Islet of Langerhans (tissue), 1 donor: ENCODE results near the gene ZC3H12C.
"Not testable (repeated sequence)": the region's sequence is repeated elsewhere in the genome, so short reads cannot be mapped to it uniquely, and the experiment has no call there.

Source experiments
- FAIRE-seq: peaks from one replicate; lab custom pipeline; 2011; peaks lifted over from hg19 to GRCh38; lab: Jason Lieb, UNC

Gene ZC3H12C

DNA sequence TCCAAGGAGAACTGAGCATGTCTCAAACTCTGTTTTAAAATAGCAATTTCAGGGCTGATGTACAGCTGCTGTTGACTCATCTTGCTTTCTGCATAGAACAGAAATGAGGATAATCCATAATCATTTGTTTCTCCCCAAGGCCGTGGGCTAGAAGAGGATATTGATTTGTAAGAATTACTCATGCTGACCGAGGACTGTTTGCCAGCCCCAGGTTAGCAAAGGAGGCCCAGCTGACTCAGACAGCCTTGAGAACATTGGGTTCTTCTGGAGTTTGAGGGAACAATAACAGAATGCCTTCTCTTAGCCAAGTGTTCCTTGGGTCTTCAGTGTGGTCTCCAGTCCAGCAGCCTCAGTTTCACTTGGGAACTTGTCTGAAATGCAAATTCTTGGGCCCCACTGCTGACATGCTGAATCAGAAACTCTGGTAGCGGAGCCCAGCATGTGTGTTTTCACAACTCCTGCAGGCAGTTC lies 92.0 kb downstream of the ZC3H12C start:
- no peak for FAIRE-seq

GRCh38 chr11:110185599-110185998 lies 92.4 kb downstream of the ZC3H12C start:
- no peak for FAIRE-seq

- FAIRE-seq, result no peak
Measured at GRCh38 chr11:110186456-110186855, 93.3 kb downstream of the ZC3H12C start.

GRCh38 chr11:110186867-110187266 lies 93.7 kb downstream of the ZC3H12C start:
- no peak for FAIRE-seq

DNA sequence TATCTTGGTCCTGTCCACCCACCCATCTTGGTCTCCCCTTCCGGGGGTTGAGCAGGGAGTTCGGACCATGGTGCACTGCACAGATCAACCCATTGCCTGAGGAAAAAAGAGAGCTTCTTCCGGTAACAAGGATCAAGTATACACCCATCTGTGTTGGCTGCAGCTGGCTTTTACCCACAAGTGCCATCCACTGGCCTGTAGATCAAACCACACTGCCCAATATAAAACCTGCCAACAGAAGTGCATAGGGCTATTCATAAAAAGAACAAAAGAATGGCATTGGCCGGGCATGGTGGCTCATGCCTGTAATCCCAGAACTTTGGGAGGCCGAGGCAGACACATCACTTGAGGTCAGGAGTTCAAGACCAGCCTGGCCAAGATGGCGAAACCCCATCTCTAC lies 94.5 kb downstream of the ZC3H12C start:
- no peak for FAIRE-seq

- no peak for FAIRE-seq
Measured at GRCh38 chr11:110190885-110191284, 97.7 kb downstream of the ZC3H12C start.

- not testable (repeated sequence) for FAIRE-seq
Measured at GRCh38 chr11:110192604-110193282, 99.6 kb downstream of the ZC3H12C start.

GRCh38 chr11:110194211-110194766 lies 101.1 kb downstream of the ZC3H12C start:
- FAIRE-seq, result not testable (repeated sequence)

DNA sequence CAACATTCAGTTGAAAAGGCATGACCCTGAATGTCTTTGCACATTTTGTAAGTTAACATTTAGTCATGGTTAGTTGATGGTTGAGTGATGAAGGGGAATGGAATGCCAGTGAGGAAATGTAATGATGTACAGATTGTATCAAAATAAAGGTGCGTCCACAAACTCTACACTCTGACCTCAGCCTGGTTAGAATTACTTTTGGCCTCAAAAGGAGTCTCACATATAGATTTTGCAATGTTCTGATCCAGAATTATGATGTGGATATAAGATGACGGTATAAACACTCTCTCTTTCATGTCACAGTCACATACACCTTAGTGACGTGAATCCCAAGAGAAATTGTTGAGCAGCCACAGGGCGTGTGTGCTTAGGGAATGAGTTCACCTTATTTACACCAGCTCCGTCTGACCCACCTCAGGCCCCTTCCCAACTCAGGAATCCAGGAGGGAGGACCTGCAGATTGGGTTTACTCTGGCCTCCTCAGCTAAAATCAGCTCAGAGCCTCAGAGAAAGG lies 103.1 kb downstream of the ZC3H12C start:
- FAIRE-seq, result no peak

DNA sequence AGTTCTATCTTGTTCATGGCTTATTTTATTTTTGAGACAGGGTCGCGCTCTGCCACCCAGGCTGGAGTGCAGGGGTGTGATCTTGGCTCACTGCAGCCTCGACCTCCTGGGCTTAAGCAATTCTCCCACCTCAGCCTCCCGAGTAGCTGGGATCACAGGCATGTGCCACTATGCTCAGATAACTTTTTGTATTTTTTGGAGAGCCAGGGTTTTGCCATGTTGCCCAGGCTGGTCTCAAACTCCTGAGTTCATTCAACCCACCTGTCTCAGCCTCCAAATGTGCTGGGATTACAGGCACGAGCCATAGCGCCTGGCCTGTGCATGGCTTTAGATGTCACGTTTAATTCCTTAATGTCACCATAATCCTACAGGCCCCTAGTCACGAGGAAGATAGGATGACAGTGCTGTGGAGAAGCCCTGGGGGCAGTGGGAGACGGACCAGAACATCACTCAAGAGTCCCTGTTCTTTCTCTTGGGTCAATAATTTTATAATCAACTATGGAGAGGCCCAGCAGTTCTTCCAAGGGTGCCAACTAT lies 103.8 kb downstream of the ZC3H12C start:
- FAIRE-seq, result no peak

GRCh38 chr11:110198031-110198729 lies 105.0 kb downstream of the ZC3H12C start:
- FAIRE-seq, result no peak

- no peak for FAIRE-seq
Measured at GRCh38 chr11:110199184-110199981, 106.2 kb downstream of the ZC3H12C start.

DNA sequence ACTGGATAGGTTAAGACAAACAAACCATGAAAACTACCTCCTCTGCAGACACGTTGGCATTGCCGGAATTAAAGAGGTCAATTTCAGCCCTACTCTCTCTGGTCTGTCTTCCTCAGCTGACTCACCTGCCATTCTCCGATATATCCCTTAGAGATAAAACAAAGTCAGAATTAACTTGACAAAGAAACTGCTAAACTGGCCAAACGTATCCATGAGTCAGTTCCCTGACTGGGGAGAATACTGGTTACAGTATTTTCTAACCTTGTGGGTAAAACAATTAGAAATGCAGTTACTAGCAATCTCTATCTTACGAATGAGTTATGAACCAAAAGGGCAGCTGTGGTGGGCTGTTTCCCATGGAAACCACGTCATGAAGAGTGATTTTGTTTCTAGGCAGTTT lies 107.0 kb downstream of the ZC3H12C start:
- FAIRE-seq, result no peak

DNA sequence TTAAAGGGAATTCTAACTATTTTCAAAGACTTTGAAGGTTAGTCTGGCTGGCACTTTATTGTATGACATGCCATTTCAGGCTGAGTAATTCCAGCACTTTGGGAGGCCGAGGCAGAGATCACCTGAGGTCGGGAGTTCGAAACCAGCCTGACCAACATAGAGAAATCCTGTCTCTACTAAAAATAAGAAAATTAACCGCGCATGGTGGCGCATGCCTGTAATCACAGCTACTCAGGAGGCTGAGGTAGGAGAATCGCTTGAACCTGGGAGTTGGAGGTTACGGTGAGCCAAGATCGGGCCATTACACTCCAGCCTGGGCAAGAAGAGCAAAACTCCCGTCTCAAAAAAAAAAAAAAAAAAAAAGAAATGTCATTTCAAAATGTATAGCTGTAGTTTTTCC lies 107.6 kb downstream of the ZC3H12C start:
- FAIRE-seq, result no peak

GRCh38 chr11:110207123-110207522 lies 113.9 kb downstream of the ZC3H12C start:
- FAIRE-seq, result no peak

DNA sequence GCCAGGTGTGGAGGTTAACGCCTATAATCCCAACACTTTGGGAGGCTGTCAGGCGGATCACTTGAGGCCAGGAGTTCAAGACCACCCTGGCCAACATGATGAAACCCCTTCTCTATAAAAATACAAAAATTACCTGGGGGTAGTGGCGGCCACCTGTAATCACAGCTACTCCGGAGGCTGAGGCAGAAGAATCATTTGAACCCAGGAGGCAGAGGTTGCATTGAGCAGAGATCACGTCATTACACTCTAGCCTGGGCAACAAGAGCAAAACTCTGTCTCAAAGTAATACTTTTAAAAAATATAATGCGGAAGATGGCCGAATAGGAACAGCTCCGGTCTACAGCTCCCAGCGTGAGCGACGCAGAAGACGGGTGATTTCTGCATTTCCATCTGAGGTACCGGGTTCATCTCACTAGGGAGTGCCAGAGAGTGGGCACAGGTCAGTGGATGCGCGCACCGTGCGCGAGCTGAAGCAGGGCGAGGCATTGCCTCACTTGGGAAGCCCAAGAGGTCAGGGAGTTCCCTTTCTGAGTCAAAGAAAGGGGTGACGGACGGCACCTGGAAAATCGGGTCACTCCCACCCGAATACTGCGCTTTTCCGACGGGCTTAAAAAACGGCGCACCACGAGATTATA lies 115.6 kb downstream of the ZC3H12C start:
- FAIRE-seq, result not testable (repeated sequence)

- not testable (repeated sequence) for FAIRE-seq
Measured at GRCh38 chr11:110209313-110209694, 116.1 kb downstream of the ZC3H12C start.

- FAIRE-seq, result no peak
Measured at GRCh38 chr11:110217223-110217877, 124.2 kb downstream of the ZC3H12C start.

- no peak for FAIRE-seq
Measured at GRCh38 chr11:110217936-110218335, 124.7 kb downstream of the ZC3H12C start.

DNA sequence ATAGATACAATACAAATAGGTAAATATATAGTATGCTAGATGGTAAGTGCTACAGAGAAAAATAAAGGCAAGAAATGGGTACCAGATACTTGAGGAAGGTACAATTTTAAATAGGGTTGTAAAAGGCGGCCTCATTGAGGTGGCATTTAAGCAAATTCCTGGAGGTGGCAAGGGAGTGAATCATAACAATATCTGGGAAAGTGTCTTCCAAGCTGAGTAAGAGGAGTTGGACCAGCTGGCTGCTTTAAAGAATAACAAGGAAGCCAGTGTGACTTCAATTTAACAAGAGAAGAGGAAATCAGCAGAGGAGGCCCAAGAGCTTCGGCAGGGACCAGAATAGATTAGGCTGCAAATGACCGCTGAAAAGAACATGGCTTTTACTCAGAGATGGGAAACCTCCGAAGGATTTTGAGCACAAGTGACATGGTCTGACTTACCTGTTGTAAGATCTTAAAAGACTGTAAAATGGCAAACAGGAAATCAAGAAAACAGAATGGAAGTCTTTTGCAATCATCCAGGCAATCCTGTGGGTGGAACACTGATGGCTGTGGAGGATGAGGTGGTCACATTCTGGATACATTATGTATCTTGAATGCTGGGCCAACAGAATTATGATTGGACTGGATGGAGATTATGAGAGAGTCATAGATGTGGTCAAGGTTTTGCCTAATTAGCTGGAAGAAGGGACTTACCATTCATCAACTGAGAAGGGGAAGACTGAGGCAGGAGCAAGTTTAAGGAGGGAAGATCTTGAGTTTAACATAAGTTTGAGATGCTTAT lies 126.0 kb downstream of the ZC3H12C start:
- FAIRE-seq, result no peak
